NCI-H2081 (cell line): ENCODE data around the gene ETV4.

Experiments
- DNase-seq, 2 experiments: peaks; one replicate each; lab custom pipeline; 2025; lab: John Stamatoyannopoulos, UW

ETV4 gene

GRCh38 chr17:43572368-43572980, 26.3 kb upstream of the ETV4 start:
- no peak for DNase-seq

GRCh38 chr17:43570518-43570928, 24.4 kb upstream of the ETV4 start:
- no peak for DNase-seq

- DNase-seq, result no peak
Measured at GRCh38 chr17:43568506-43569082, 22.5 kb upstream of the ETV4 start.

- no peak for DNase-seq
Measured at GRCh38 chr17:43563600-43564594, 17.8 kb upstream of the ETV4 start.

GRCh38 chr17:43562679-43563599, 16.8 kb upstream of the ETV4 start:
- no peak for DNase-seq

GRCh38 chr17:43560461-43561427, 14.6 kb upstream of the ETV4 start:
- no peak for DNase-seq

- no peak for DNase-seq
Measured at GRCh38 chr17:43559161-43559816, 13.1 kb upstream of the ETV4 start.

GRCh38 chr17:43558805-43559160, 12.6 kb upstream of the ETV4 start:
- no peak for DNase-seq

GRCh38 chr17:43556292-43556691, 10.2 kb upstream of the ETV4 start:
- no peak for DNase-seq

GRCh38 chr17:43554857-43555256, 8.7 kb upstream of the ETV4 start:
- DNase-seq, result no peak

GRCh38 chr17:43553573-43553972, 7.4 kb upstream of the ETV4 start:
- no peak for DNase-seq

GRCh38 chr17:43552229-43552837, 6.2 kb upstream of the ETV4 start:
- no peak for DNase-seq

GRCh38 chr17:43550754-43551153, 4.6 kb upstream of the ETV4 start:
- no peak for DNase-seq

- no peak for DNase-seq
Measured at GRCh38 chr17:43549496-43549895, 3.4 kb upstream of the ETV4 start.

- no peak for DNase-seq
Measured at GRCh38 chr17:43548689-43549379, 2.7 kb upstream of the ETV4 start.

- DNase-seq, result no peak
Measured at GRCh38 chr17:43547659-43548256, 1.6 kb upstream of the ETV4 start.

GRCh38 chr17:43547189-43547550, 1.0 kb upstream of the ETV4 start:
- no peak for DNase-seq

- DNase-seq, result no peak
Measured at GRCh38 chr17:43545383-43545632, 832 bp downstream of the ETV4 start.
